BE2C (cell line): ENCODE data around the gene LIPC.

ENCODE experiments used
- DNase-seq: peaks from one replicate; pipeline ENCODE4 v3.0.0-alpha.2; 2020
- H3K27me3 ChIP-seq: fragments of 250-450 bp; sonication (Bioruptor Pico); 2 replicates; pipeline ENCODE4 v1.5.1; 2020; ENCODE audit warnings: mild to moderate bottlenecking
- H3K36me3 ChIP-seq: fragments of 250-450 bp; sonication (Bioruptor Pico); 2 replicates; pipeline ENCODE4 v1.5.1; 2020; ENCODE audit warnings: mild to moderate bottlenecking
- H3K4me1 ChIP-seq: fragments of 250-450 bp; sonication (Bioruptor Pico); 2 replicates; pipeline ENCODE4 v1.5.1; 2020
- H3K4me3 ChIP-seq: 2 replicates; pipeline ENCODE4 v1.5.1; 2011; ENCODE audit warnings: low read depth, low read length
- H3K9me3 ChIP-seq: fragments of 250-450 bp; sonication (Bioruptor Pico); 2 replicates; pipeline ENCODE4 v1.5.1; 2020
- CTCF ChIP-seq: IDR thresholded peaks from 2 replicates; pipeline ENCODE4 v1.5.1; 2012; ENCODE audit warnings: mild to moderate bottlenecking, low read depth, low read length

The LIPC gene

DNA sequence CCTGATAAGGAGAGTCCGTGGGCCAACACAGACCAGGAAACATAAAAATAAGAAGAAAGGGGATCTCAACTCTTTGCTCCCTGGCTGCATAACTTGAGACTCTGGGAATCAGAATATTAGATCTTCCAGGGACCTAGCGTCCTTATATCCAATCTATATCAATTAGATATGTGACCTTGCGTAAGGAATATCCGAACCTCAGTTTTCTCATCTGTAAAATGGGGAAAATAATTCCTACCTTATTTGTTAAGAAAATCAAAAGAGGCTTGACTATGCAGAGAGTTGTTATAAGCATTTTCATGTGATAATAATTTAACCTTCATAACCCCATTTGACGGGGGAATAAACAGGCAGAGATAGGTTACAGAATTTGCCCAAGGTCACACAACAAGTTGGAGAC, 7.1 kb upstream of the LIPC start:
- no peaks in the 10 kb centered on the region for H3K9me3 ChIP-seq
- no peak for DNase-seq

DNA sequence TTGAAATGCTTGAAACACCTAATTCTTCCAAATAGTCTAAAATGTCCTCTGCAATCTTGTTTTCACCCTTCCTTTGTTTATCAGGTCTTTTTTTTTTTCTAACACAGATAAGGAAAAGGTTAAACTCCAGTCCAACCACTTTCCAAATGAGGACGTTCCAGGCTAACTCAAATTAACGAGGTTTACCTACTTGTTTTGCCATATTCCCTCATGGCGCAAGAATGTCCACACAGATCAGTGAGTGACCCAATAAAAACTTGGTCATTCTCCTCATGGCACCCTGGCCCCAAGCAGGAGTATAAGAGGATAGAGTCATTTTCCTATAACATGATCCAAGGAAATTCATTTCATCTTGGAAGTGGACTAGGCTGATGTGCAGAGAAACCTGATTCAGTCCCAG, 6.6 kb upstream of the LIPC start:
- DNase-seq = no peak
- Histone ChIP-seq H3K9me3 (no peaks in the 10 kb centered on the region), H3K4me3 (no peak overlapping the region), H3K4me1 (peaks cover 4% of the 10 kb centered on the region; the same call in 1 of the 2 replicates), H3K36me3 (no peaks in the 10 kb centered on the region), H3K27me3 (no peaks in the 10 kb centered on the region)
- no peak for TF ChIP-seq CTCF

More for the DNA sequence above, 7.1 kb upstream of the LIPC start:
- Histone ChIP-seq H3K4me1 (peaks cover 4% of the 10 kb centered on the region; the same call in 1 of the 2 replicates), H3K36me3 (no peaks in the 10 kb centered on the region), H3K27me3 (no peaks in the 10 kb centered on the region), H3K4me3 (no peak overlapping the region)
- no peak for TF ChIP-seq CTCF

GRCh38 chr15:58425834-58426233, 6.0 kb upstream of the LIPC start:
- Histone ChIP-seq H3K27me3 (no peaks in the 10 kb centered on the region), H3K9me3 (no peaks in the 10 kb centered on the region), H3K4me3 (no peak overlapping the region), H3K4me1 (peaks cover 4% of the 10 kb centered on the region; the same call in 1 of the 2 replicates), H3K36me3 (no peaks in the 10 kb centered on the region)
- no peak for TF ChIP-seq CTCF
- DNase-seq = no peak

GRCh38 chr15:58426501-58426900, 5.3 kb upstream of the LIPC start:
- peaks cover 4% of the 10 kb centered on the region; the same call in 1 of the 2 replicates for H3K4me1 ChIP-seq
- H3K9me3 ChIP-seq = no peaks in the 10 kb centered on the region
- H3K4me3 ChIP-seq = no peak overlapping the region
- TF ChIP-seq CTCF = no peak
- no peaks in the 10 kb centered on the region for H3K27me3 ChIP-seq
- no peaks in the 10 kb centered on the region for H3K36me3 ChIP-seq
- DNase-seq = no peak

- TF ChIP-seq CTCF = no peak
- DNase-seq = no peak
- H3K9me3 ChIP-seq = no peaks in the 10 kb centered on the region
These were observed 3.8 kb upstream of the LIPC start for GRCh38 chr15:58427987-58428386.

DNA sequence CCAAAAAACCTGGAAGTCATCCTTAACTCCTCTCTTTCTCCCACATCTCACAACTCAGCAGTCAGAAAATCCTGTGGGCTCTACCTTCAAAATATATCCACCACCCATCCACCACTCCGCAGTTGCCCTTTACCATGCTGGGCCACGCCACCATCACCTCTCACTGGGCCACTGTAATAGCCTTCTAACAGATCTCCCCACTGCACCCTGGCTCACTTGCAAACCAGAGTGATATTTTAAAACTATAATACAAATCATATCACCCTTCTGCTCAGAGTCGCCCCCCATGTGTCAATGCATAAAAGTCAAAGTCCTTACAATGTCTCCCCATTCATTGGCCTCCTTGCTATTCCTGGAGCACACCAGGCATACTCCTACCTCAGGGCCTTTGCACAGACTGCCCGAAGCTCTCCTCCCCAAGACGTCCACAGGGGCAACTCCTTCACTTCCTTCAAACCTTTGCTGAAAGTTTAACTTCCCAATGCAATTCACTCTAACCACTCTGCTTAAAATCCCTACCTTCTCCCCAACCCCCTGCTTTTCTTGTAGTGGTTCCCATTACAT, 1.5 kb upstream of the LIPC start:
- Histone ChIP-seq H3K4me1 (peaks cover 13% of the 10 kb centered on the region), H3K9me3 (no peaks in the 10 kb centered on the region), H3K36me3 (no peaks in the 10 kb centered on the region), H3K4me3 (no peak overlapping the region), H3K27me3 (no peaks in the 10 kb centered on the region)
- TF ChIP-seq CTCF = no peak
- no peak for DNase-seq

More at GRCh38 chr15:58427987-58428386, 3.8 kb upstream of the LIPC start:
- H3K4me1 ChIP-seq = peaks cover 13% of the 10 kb centered on the region
- H3K27me3 ChIP-seq = no peaks in the 10 kb centered on the region
- H3K4me3 ChIP-seq = no peak overlapping the region
- no peaks in the 10 kb centered on the region for H3K36me3 ChIP-seq
